A549 (cell line): ENCODE data around the gene PATE3.

Experiments
- EP300 ChIP-seq, 2 experiments: fragments of >200 bp; sonication (Bioruptor Twin); formaldehyde crosslinking; IDR thresholded peaks; 2 replicates in 1 of 2; 3 replicates in 1 of 2; pipeline ENCODE4 v1.6.1; 2016 to 2017
- HDAC2 ChIP-seq: fragments of 200-600 bp; sonication (generic); IDR thresholded peaks from 2 replicates; pipeline ENCODE4 v1.6.1; 2016
- JUN ChIP-seq, 2 experiments: fragments of >200 bp; sonication (Bioruptor Twin); formaldehyde crosslinking; IDR thresholded peaks; 2 replicates in 1 of 2; 3 replicates in 1 of 2; pipeline ENCODE4 v1.6.1; 2016 to 2017
- POLR2A ChIP-seq: IDR thresholded peaks from 2 replicates; pipeline ENCODE4 v1.6.1; 2012; ENCODE audit warnings: mild to moderate bottlenecking, low read length
- RNF2 ChIP-seq: fragments of 200-600 bp; sonication (generic); IDR thresholded peaks from 2 replicates; pipeline ENCODE4 v1.6.1; 2016; ENCODE audit warnings: low read depth, mild to moderate bottlenecking, antibody characterized with exemption, moderate library complexity, borderline replicate concordance
- TF ChIP-seq, protein P1 (sequence below): fragments of >200 bp; sonication (Bioruptor Twin); formaldehyde crosslinking; IDR thresholded peaks from 3 replicates; pipeline ENCODE4 v1.5.1; 2016
- TF ChIP-seq, protein P2 (sequence below): fragments of 450-650 bp; IDR thresholded peaks from 2 replicates; pipeline ENCODE4 v1.6.1; 2014; ENCODE audit warnings: antibody characterized with exemption

DNA sequence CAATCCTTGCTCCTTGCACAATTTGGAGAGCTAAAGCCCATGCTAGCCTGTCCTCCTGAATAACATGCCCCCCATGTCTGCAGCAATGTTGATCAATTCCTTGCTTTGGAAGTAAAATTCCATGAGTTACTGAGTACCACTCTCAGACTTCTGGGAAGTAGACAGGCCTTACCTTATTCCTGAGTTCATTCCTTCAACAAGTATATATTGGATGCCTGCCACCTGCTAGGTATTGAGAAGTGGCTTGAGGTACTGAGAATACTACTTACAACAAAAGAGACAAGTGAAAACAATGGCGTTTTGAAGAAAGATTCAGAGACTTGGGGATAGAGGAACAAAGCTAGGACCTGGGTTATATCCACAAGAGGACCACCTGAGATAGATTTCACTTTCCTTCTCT is 21.7 kb upstream of the PATE3 start:
- TF ChIP-seq, protein P1, sequence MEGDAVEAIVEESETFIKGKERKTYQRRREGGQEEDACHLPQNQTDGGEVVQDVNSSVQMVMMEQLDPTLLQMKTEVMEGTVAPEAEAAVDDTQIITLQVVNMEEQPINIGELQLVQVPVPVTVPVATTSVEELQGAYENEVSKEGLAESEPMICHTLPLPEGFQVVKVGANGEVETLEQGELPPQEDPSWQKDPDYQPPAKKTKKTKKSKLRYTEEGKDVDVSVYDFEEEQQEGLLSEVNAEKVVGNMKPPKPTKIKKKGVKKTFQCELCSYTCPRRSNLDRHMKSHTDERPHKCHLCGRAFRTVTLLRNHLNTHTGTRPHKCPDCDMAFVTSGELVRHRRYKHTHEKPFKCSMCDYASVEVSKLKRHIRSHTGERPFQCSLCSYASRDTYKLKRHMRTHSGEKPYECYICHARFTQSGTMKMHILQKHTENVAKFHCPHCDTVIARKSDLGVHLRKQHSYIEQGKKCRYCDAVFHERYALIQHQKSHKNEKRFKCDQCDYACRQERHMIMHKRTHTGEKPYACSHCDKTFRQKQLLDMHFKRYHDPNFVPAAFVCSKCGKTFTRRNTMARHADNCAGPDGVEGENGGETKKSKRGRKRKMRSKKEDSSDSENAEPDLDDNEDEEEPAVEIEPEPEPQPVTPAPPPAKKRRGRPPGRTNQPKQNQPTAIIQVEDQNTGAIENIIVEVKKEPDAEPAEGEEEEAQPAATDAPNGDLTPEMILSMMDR = no peak
- TF ChIP-seq HDAC2 (no peak), POLR2A (no peak), RNF2 (no peak), JUN (IDR thresholded peaks at IDR 0.05) (no peak), EP300 (IDR thresholded peaks at IDR 0.05) (no peak)
- TF ChIP-seq, protein P2, sequence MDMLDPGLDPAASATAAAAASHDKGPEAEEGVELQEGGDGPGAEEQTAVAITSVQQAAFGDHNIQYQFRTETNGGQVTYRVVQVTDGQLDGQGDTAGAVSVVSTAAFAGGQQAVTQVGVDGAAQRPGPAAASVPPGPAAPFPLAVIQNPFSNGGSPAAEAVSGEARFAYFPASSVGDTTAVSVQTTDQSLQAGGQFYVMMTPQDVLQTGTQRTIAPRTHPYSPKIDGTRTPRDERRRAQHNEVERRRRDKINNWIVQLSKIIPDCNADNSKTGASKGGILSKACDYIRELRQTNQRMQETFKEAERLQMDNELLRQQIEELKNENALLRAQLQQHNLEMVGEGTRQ = no peak
